Activated naive CD8-positive, alpha-beta T cell treated with anti-CD3 and anti-CD28 coated beads, Interleukin-2, amount 50 U/mL, for 16 hours (primary cell): ENCODE results near the gene ABCA7.
A peak's percentile ranks its signal among the peaks of the same experiment; 100 is the strongest.

Source experiments
- DNase-seq: peaks from one replicate; pipeline ENCODE4 v3.0.0-alpha.2; 2020; ENCODE audit warnings: low read depth, low spot score

ABCA7 gene

DNA sequence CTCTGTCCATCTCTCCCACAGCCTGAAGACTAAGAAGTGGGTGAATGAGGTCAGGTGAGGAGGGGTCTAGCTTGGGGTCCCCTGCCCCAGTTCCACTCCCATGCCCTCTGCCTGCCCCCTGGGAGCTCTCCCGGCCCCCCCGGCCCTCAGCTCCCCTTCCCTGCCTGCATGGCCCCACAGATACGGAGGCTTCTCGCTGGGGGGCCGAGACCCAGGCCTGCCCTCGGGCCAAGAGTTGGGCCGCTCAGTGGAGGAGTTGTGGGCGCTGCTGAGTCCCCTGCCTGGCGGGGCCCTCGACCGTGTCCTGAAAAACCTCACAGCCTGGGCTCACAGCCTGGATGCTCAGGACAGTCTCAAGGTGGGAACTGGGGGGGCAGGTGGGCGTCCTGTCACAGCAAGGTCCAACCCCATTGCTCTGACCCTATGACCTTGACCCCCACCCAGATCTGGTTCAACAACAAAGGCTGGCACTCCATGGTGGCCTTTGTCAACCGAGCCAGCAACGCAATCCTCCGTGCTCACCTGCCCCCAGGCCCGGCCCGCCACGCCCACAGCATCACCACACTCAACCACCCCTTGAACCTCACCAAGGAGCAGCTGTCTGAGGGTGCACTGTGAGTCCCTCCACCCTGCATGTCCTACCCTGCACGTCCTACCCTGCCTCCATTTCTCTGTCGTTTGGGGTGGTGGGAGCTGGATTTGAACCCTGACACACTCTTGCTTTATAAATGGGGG is 16.1 kb downstream of the ABCA7 start:
- DNase-seq: no peak

DNA sequence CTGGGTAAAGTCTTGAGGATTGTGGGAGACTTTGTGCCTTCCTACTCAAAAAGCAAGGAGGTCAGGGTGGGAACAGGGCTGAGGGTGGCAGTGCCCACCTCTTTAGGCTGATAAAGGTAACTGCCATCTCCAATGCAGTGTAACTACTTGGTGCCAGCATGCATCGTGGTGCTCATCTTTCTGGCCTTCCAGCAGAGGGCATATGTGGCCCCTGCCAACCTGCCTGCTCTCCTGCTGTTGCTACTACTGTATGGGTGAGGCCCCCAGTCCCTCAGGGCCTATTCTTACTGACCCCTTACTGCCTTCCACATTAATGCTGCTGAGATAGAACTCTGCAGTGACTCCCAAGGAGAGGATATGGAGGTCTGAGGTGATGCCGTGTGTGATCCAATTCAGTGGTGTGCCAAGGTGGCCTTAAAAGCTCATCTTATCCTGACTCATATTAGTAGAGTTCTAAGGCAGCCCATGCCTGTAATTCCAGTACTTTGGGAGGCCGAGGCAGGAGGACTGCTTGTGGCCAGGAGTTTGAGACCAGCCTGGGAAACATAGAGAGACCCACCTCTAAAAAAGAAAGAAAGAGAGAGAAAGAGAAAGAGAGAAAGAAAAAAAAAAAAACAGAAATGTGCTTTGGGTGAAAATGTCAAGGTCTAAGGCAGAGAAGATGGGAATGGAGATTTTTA is 17.4 kb downstream of the ABCA7 start:
- no peak for DNase-seq

DNA sequence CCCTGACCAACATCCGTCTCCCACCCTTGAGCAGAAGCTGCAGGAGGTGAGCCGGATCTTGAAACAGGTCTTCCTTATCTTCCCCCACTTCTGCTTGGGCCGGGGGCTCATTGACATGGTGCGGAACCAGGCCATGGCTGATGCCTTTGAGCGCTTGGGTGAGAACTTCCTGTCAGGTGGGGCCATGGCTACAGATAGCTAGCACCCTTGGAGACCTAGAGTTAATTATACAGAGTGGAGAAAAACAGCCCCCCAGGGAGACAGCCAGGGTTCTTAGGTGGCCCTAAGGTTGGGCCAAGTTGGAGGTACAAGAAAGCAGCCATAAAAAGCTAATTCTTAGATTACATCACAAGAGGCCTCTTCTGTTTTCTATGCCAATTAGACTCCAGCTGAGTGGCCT is 18.2 kb downstream of the ABCA7 start:
- no peak for DNase-seq

DNA sequence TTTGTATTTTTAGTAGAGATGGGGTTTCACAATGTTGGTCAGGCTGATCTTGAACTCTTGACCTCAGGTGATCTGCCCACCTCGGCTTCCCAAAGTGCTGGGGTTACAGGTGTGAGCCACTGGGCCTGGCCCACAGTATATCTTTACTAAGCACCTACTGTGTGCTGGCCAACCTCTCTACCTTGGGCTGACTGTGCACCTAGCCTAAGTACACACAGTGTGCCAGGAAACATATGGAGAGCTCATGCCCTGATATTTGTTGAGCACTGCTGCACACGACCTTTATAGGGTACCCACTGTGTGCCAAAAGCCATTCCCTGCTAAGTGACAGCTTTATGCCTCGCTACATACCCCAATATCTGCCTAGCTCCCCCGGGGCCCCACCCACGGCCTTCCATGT is 20.8 kb downstream of the ABCA7 start:
- no peak for DNase-seq

DNA sequence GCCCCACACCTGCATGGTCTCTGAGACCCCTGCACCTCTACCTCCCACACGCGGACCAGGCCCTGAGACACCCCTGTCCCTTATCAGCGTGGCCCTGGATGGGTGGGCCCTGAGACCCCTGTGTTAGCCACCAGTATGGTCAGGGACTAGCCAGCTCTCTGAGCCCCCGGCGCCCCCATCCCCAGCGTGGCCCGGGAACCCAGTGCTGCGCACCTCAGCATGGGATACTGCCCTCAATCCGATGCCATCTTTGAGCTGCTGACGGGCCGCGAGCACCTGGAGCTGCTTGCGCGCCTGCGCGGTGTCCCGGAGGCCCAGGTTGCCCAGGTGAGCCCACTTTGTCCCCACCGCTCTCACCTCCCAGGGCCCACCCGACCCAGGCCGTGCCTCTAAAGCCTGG is 22.1 kb downstream of the ABCA7 start:
- DNase-seq: no peak

DNA sequence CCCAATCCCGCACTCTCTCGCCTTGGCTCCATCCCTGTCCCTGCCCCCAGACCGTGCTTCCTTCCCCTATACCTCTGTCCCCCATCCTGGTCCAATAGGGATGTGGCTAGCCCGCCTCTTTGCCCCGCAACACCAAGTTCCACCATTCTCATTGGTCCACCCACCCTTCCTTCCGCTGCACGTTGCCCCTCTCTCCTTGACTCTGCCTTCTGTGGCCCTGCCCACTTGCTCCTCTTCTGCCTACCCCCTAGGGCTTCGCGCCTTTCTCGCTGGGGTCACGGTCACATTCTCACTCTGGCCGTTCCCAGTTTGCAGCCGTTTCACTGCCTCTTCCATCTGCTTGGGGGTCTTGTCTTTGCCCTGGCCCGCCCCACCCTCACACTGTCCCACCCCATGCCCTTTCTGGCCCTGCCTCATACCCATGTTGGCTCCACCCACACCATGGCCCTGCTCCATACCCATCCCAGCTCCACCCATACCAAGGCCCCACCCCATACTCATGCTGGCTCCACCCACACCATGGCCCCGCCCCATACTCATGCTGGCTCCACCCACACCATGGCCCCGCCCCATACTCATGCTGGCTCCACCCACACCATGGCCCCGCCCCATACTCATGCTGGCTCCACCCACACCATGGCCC is 22.6 kb downstream of the ABCA7 start:
- DNase-seq: no peak

DNA sequence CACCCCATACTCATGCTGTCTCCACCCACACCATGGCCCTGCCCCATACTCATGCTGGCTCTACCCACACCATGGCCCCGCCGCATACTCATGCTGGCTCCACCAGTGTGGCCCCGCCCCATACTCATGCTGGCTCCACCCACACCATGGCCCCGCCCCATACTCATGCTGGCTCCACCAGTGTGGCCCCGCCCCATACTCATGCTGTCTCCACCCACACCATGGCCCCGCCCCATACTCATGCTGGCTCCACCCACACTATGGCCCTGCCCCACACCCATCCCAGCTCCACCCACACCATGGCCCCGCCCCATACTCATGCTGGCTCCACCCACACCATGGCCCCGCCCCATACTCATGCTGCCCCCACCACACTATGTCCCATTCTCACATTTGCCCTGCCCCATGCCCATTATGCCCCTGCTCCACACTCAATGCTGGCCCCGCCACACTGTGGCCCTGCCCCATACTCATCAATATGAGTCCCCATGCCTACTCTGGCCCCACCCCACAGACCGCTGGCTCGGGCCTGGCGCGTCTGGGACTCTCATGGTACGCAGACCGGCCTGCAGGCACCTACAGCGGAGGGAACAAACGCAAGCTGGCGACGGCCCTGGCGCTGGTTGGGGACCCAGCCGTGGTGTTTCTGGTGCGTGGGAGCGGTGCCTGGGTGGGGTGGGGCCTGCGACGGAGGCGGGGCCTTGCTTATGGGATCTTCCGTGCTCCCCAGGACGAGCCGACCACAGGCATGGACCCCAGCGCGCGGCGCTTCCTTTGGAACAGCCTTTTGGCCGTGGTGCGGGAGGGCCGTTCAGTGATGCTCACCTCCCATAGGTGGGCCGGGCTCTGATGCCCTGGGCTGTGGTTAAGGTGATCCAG is 23.4 kb downstream of the ABCA7 start:
- DNase-seq: no peak

DNA sequence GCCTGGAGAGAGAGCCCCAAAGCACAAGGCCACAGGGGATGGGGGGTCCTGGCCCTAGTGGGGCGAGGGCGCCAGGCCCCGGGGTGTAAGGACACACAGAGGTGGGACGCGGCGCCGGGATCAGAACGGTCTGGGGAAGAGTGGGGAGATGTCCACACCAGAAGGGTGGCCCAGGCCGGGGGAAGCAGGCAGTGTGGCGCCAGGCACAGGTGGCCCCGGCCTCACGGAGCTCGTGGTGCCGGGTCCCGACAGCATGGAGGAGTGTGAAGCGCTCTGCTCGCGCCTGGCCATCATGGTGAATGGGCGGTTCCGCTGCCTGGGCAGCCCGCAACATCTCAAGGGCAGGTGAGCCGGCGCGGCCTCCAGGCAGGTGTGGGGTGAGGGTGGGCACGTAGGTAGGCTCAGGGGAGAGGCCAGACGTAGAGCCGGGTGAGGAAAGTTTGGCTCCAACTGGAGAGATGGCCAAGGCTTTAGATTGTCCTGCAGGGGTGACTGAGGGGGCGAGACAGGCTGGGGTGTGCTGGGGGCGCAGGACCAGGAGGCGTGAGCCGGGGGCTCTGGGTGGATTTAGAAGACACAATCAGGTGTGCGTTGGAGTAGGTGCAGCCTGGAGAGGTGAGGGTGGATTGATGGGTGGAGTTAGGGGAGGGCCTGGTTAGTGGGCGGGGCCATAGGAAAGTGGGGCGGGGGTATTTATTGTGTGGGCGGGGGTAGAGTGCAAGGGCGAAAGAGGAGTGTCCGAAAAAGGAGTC is 24.2 kb downstream of the ABCA7 start:
- no peak for DNase-seq

DNA sequence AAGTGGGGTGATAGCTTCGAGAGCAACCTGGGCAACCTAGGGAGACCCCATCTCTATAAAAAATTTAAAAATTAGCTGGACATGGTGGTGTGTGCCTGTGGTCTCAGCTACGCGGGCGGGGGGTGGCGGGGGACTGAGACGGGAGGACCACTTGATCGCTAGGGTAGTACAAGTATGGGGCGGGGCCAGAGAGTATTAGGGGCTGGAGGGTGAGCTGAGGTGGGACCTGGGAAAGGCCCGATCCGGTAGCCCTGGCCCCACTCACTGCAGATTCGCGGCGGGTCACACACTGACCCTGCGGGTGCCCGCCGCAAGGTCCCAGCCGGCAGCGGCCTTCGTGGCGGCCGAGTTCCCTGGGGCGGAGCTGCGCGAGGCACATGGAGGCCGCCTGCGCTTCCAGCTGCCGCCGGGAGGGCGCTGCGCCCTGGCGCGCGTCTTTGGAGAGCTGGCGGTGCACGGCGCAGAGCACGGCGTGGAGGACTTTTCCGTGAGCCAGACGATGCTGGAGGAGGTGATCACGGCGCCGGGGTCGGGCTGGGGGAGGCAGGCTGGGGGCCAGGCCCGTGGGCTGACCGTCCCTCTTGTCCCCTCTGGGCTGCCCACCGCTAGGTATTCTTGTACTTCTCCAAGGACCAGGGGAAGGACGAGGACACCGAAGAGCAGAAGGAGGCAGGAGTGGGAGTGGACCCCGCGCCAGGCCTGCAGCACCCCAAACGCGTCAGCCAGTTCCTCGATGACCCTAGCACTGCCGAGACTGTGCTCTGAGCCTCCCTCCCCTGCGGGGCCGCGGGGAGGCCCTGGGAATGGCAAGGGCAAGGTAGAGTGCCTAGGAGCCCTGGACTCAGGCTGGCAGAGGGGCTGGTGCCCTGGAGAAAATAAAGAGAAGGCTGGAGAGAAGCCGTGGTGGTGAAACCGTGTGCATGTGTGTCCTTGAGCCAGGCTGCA is 25.0 kb downstream of the ABCA7 start:
- DNase-seq: peak; percentile 51

DNA sequence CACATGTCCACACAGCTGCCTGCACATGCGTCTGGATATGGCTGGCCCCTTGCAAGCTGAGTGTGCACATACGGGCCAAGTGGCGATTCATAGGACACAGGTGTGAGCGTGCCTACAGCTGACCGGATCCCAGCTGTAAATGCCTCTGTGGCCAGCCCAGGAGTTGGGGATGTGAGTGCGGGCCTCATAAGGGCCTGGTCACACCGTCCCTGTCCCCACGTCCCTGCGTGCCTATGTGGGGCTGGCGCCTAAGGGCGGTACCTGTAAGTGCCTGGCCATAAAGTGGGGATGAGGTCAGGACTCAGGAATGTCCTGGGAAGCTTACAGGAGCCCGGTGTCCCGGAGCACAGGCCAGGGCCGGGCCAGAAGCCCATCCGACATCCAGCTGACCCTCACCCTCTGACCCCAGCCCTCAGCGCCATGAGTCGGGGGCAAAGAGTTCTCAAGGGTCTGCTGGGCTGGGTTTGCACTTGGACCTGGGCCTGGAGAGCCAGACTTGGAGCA is 25.8 kb downstream of the ABCA7 start:
- no peak for DNase-seq

DNA sequence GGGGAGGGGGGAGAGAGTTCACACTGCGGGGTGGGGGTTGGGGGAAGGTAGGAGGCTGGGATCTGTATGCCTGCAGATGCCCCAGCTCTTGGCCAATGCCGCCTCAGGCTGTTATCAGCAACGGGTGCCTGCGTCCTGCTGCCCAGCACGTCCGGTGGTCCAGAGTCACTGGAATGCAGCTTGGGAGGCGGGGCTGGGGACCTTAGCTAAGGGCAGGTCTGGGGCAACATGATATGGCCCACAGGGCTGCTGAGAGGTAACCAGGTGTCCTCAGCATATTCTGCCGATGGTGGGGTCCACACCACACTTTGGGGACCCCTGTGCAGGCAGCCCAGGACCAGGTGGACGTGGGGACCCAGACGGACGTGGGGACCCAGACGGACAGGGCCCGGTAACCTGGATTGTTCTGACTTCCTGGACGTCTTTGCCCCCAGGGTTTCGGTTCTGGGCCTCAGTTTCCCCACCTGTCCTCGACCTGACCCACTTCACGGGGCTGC is 26.4 kb downstream of the ABCA7 start:
- DNase-seq: no peak

DNA sequence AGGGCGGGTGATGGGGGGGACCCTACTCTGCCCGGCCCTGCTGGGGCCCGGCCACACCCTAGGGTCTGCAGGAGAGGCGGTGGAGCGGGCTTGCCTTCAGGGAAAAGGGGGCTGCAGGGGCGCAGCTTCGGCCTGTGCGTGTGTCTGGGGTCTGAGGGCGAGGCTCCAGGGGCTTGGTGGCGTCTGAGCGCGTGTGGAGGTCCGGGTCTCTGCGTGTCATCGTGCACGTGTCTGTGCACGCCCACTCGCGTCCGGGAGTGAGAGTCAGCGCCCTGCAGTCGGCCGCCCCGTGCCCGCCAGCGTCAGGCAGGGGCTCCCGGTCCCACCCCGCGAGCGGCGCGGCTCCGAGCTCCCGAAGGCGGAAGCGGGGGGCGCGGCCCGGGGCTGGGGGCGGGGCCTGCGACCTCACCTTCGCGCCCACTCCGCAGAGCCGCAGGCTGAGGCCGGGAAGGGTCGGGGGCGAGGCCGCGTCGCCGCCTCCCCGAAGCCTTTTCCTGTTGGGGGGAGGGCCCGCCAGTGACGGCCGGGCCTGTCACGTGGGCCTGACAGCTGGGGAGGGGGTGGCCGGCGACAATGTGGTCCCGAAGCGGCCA is 26.9 kb downstream of the ABCA7 start, which contains the start of gene ARHGAP45:
ARHGAP45 (plus strand) TSS at position 420 of the 593 bp plus-strand sequence. CDS start 239 bp downstream, outside the sequence.
- peak; percentile 63 for DNase-seq

DNA sequence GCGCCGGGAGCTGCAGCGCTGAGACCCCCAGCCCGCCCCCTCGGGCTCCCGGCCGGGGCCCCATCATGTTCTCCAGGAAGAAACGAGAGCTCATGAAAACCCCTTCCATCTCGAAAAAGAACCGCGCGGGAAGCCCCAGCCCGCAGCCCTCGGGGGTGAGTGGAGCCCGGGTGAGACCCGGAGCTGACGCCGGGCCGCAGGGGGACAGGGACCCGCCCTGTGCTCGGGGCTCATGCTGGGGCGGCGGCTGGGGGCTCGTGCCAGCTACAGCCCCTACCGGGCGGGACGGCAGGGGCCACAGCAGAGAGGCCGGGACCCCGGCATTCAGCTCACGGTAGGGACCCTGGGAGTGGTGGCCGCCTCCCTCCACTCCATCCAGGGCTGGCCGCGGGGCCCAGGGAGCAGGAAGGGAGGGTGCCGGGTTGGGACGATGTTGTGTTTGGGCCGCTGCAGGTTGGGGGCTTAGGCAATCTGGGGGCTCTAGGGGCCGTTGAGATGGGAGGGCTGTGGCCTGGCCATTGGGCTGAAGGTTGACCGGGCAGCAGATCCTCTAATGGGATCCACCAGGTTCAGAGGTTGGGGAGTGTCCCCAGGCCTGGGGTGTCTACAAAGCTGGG is 27.5 kb downstream of the ABCA7 start:
- DNase-seq: no peak

DNA sequence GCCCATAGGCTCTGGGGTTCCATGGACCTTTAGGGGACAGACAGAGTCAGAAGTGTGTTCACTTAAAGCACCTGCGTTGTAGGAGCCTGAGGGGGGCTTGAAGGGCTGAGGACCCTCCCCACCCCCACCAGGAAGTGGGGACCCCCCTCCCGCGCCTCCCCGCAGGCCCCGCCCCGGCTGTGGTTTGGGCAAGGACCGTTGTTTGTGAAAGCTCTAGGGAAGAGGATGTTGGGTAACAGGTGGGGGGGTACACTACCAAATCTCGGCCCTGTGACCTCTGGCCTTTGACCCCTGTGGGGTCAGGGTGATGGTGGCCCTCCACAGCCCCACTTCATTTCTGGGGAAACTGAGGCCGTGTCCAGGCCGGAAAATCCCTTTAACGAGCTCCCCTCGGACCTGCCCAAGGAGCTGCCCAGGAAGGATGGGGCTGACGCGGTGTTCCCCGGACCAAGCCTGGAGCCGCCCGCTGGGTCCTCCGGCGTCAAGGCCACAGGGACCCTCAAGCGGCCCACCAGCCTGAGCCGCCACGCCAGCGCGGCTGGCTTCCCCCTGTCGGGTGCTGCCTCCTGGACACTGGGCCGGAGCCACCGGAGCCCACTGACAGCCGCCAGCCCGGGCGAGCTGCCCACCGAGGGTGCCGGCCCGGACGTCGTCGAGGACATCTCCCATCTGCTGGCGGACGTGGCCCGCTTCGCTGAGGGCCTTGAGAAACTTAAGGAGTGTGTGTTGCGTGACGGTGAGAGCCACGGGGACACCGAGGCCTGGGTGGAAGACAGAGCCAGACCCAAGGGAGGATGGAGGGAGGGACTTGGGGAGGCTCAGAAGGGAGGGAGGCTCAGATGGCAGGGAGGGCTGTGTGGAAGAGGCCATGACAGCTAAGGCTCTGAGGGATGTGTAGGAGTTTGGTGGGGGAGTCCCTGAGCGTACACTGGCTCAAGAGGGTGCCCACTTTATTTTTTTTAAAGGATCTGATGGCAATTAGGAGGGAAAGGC is 28.4 kb downstream of the ABCA7 start:
- no peak for DNase-seq

DNA sequence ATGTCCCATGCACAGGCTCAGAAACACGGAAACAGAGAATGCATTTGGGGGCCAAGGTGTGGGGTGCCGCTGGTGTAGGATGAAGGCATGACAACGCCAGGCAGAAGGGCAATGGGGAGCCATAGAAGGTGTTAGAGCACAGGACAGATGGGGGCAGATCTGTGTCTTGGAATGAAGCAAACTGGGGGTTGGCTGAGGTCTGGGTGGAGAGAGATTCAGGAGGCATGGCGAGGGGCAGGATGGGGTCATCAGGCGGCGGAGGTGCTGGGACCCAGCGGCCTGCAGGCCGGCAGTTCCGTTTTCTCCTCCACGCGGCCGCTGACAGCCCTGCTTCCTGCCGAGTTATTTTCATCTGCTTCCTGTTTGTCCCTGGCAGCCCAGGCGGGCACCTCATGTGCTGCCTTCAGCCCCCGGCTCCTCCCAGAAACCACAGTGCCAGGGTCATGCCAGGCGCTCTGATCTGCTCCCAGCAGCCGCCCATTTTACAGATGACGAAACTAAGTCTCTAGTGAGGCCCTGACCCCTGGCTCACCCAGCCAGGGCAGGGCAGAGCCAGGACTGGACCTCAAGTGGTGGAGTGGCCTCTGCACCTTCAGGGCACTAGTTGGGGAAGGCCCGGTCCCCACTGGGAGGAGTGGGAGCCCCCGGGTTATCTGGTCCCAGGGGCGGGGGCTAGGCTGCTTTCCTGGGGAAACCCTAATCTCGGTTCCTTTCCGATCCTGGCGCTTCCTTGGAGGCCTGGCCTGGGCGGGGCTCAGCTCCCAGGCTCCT is 29.3 kb downstream of the ABCA7 start:
- no peak for DNase-seq

DNA sequence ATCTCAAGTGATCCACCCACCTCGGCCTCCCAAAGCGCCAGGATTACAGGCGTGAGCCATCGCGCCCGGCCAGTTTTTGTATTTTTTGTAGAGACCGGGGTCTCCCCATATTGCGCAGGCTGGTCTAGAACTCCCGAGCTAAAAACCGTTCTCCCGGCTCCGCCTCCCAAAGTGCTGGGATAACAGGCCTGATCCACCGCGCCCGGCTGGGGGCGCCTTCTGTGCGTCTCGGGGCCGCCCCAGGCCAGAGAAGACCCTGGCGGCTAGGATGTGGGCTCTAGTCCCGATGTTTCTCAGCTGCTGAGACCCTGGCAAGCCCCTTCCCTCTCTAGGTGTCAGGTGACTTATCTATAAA is 30.6 kb downstream of the ABCA7 start:
- DNase-seq: no peak
